Measurements from ENCODE around the gene TSPAN10. TPM values are rescaled to one million over a fixed set of nuclear protein-coding genes. Genes with fewer than 3 reads are reported as not detected.

Gene TSPAN10
- 1.1 TPM for polyA plus RNA-seq (2013, experiment 1 of 2)
- 1.5 TPM for polyA plus RNA-seq (2013, experiment 2 of 2)

GRCh38 chr17:81636505-81637288 lies at the start of gene TSPAN10, which contains the start of gene NPLOC4:
TSPAN10 (plus strand) TSS chr17:81637196; CDS start chr17:81642413, 5,217 bp downstream.
NPLOC4 (minus strand) TSS chr17:81637112; CDS start chr17:81636930, 182 bp downstream.
- peak within 1 kb of the TSS; percentile 82 for H3K27ac ChIP-seq (ENCODE audit: low read depth, low read length)
- H3K9me3 ChIP-seq (ENCODE audit: insufficient read depth, low read depth, low read length) = no peaks in the 10 kb centered on the region
- H3K27me3 ChIP-seq (ENCODE audit: insufficient read depth, low read length) = no peaks in the 10 kb centered on the region
- H3K9ac ChIP-seq (ENCODE audit: low read depth, low read length) = peak within 1 kb of the TSS; percentile 95
- under 1% methylated on average over 77 of the region's 77 CpGs for WGBS
- H3K36me3 ChIP-seq (ENCODE audit: insufficient read depth, low read length) = no peaks in the 10 kb centered on the region
- H3K4me1 ChIP-seq (ENCODE audit: insufficient read depth, low read length) = no peaks in the 10 kb centered on the region
- H3K4me3 ChIP-seq (ENCODE audit: low read length) = peak within 1 kb of the TSS; percentile 79

- Histone ChIP-seq H3K4me1 (ENCODE audit: insufficient read depth, low read length) (no peaks in the 10 kb centered on the region), H3K27me3 (ENCODE audit: insufficient read depth, low read length) (no peaks in the 10 kb centered on the region), H3K27ac (ENCODE audit: low read depth, low read length) (no peak overlapping the region), H3K4me3 (ENCODE audit: low read length) (no peak overlapping the region), H3K36me3 (ENCODE audit: insufficient read depth, low read length) (peaks cover 86% of the 10 kb centered on the region), H3K9me3 (ENCODE audit: insufficient read depth, low read depth, low read length) (no peaks in the 10 kb centered on the region), H3K9ac (ENCODE audit: low read depth, low read length) (no peak overlapping the region)
- 91% methylated on average over 5 of the region's 5 CpGs for WGBS
Measured at GRCh38 chr17:81589612-81590011, 47.4 kb upstream of the TSPAN10 start.

- no peaks in the 10 kb centered on the region for H3K4me1 ChIP-seq (ENCODE audit: insufficient read depth, low read length)
- WGBS = 97% methylated on average over 7 of the region's 8 CpGs
Measured at GRCh38 chr17:81590121-81590520, 46.9 kb upstream of the TSPAN10 start.

GRCh38 chr17:81591971-81592370 lies 45.0 kb upstream of the TSPAN10 start:
- Histone ChIP-seq H3K27me3 (ENCODE audit: insufficient read depth, low read length) (no peaks in the 10 kb centered on the region), H3K9ac (ENCODE audit: low read depth, low read length) (no peak overlapping the region), H3K27ac (ENCODE audit: low read depth, low read length) (no peak overlapping the region), H3K4me1 (ENCODE audit: insufficient read depth, low read length) (no peaks in the 10 kb centered on the region), H3K9me3 (ENCODE audit: insufficient read depth, low read depth, low read length) (no peaks in the 10 kb centered on the region), H3K36me3 (ENCODE audit: insufficient read depth, low read length) (peaks cover 85% of the 10 kb centered on the region), H3K4me3 (ENCODE audit: low read length) (no peak overlapping the region)
- WGBS = 94% methylated on average over 14 of the region's 14 CpGs

More at GRCh38 chr17:81590121-81590520, 46.9 kb upstream of the TSPAN10 start:
- no peaks in the 10 kb centered on the region for H3K27me3 ChIP-seq (ENCODE audit: insufficient read depth, low read length)
- no peaks in the 10 kb centered on the region for H3K9me3 ChIP-seq (ENCODE audit: insufficient read depth, low read depth, low read length)
- no peak overlapping the region for H3K4me3 ChIP-seq (ENCODE audit: low read length)
- H3K36me3 ChIP-seq (ENCODE audit: insufficient read depth, low read length) = peaks cover 86% of the 10 kb centered on the region
- H3K27ac ChIP-seq (ENCODE audit: low read depth, low read length) = no peak overlapping the region
- H3K9ac ChIP-seq (ENCODE audit: low read depth, low read length) = no peak overlapping the region

GRCh38 chr17:81593105-81593871 lies 43.7 kb upstream of the TSPAN10 start:
- H3K27me3 ChIP-seq (ENCODE audit: insufficient read depth, low read length) = no peaks in the 10 kb centered on the region
- 96% methylated on average over 11 of the region's 11 CpGs for WGBS
- no peaks in the 10 kb centered on the region for H3K9me3 ChIP-seq (ENCODE audit: insufficient read depth, low read depth, low read length)
- H3K36me3 ChIP-seq (ENCODE audit: insufficient read depth, low read length) = peaks cover 85% of the 10 kb centered on the region
- no peak overlapping the region for H3K9ac ChIP-seq (ENCODE audit: low read depth, low read length)
- no peak overlapping the region for H3K4me3 ChIP-seq (ENCODE audit: low read length)
- H3K27ac ChIP-seq (ENCODE audit: low read depth, low read length) = no peak overlapping the region
- no peaks in the 10 kb centered on the region for H3K4me1 ChIP-seq (ENCODE audit: insufficient read depth, low read length)

- H3K4me1 ChIP-seq (ENCODE audit: insufficient read depth, low read length) = no peaks in the 10 kb centered on the region
- no peak overlapping the region for H3K9ac ChIP-seq (ENCODE audit: low read depth, low read length)
- no peak overlapping the region for H3K4me3 ChIP-seq (ENCODE audit: low read length)
- peaks cover 84% of the 10 kb centered on the region for H3K36me3 ChIP-seq (ENCODE audit: insufficient read depth, low read length)
- no peak overlapping the region for H3K27ac ChIP-seq (ENCODE audit: low read depth, low read length)
- no peaks in the 10 kb centered on the region for H3K27me3 ChIP-seq (ENCODE audit: insufficient read depth, low read length)
- no peaks in the 10 kb centered on the region for H3K9me3 ChIP-seq (ENCODE audit: insufficient read depth, low read depth, low read length)
- 92% methylated on average over 10 of the region's 10 CpGs for WGBS
Measured at GRCh38 chr17:81599719-81600486, 37.1 kb upstream of the TSPAN10 start.

- Histone ChIP-seq H3K9ac (ENCODE audit: low read depth, low read length) (no peak overlapping the region), H3K4me3 (ENCODE audit: low read length) (no peak overlapping the region), H3K27ac (ENCODE audit: low read depth, low read length) (no peak overlapping the region), H3K4me1 (ENCODE audit: insufficient read depth, low read length) (no peaks in the 10 kb centered on the region), H3K27me3 (ENCODE audit: insufficient read depth, low read length) (no peaks in the 10 kb centered on the region), H3K9me3 (ENCODE audit: insufficient read depth, low read depth, low read length) (no peaks in the 10 kb centered on the region), H3K36me3 (ENCODE audit: insufficient read depth, low read length) (peaks cover 81% of the 10 kb centered on the region)
- 76% methylated on average over 9 of the region's 9 CpGs for WGBS
Measured at GRCh38 chr17:81601525-81602120, 35.4 kb upstream of the TSPAN10 start.

GRCh38 chr17:81603846-81604610 lies 33.0 kb upstream of the TSPAN10 start:
- 93% methylated on average over 11 of the region's 11 CpGs for WGBS
- H3K4me1 ChIP-seq (ENCODE audit: insufficient read depth, low read length) = no peaks in the 10 kb centered on the region
- H3K27ac ChIP-seq (ENCODE audit: low read depth, low read length) = no peak overlapping the region
- no peak overlapping the region for H3K9ac ChIP-seq (ENCODE audit: low read depth, low read length)
- no peak overlapping the region for H3K4me3 ChIP-seq (ENCODE audit: low read length)
- no peaks in the 10 kb centered on the region for H3K27me3 ChIP-seq (ENCODE audit: insufficient read depth, low read length)
- no peaks in the 10 kb centered on the region for H3K9me3 ChIP-seq (ENCODE audit: insufficient read depth, low read depth, low read length)
- H3K36me3 ChIP-seq (ENCODE audit: insufficient read depth, low read length) = peaks cover 88% of the 10 kb centered on the region

GRCh38 chr17:81607431-81607830 lies 29.6 kb upstream of the TSPAN10 start:
- no peak overlapping the region for H3K27ac ChIP-seq (ENCODE audit: low read depth, low read length)
- no peak overlapping the region for H3K9ac ChIP-seq (ENCODE audit: low read depth, low read length)
- no peaks in the 10 kb centered on the region for H3K4me1 ChIP-seq (ENCODE audit: insufficient read depth, low read length)
- H3K27me3 ChIP-seq (ENCODE audit: insufficient read depth, low read length) = no peaks in the 10 kb centered on the region
- H3K9me3 ChIP-seq (ENCODE audit: insufficient read depth, low read depth, low read length) = no peaks in the 10 kb centered on the region
- H3K36me3 ChIP-seq (ENCODE audit: insufficient read depth, low read length) = peaks cover 92% of the 10 kb centered on the region
- no peak overlapping the region for H3K4me3 ChIP-seq (ENCODE audit: low read length)
- WGBS = 91% methylated on average over 6 of the region's 6 CpGs

- Histone ChIP-seq H3K36me3 (ENCODE audit: insufficient read depth, low read length) (peaks cover 92% of the 10 kb centered on the region), H3K9me3 (ENCODE audit: insufficient read depth, low read depth, low read length) (no peaks in the 10 kb centered on the region), H3K27me3 (ENCODE audit: insufficient read depth, low read length) (no peaks in the 10 kb centered on the region), H3K4me1 (ENCODE audit: insufficient read depth, low read length) (no peaks in the 10 kb centered on the region), H3K27ac (ENCODE audit: low read depth, low read length) (no peak overlapping the region), H3K9ac (ENCODE audit: low read depth, low read length) (no peak overlapping the region), H3K4me3 (ENCODE audit: low read length) (no peak overlapping the region)
- WGBS = 96% methylated on average over 4 of the region's 4 CpGs
Measured at GRCh38 chr17:81608082-81608481, 28.9 kb upstream of the TSPAN10 start.
